ENCODE measurements around the gene TTC39C. TPM values are rescaled to one million over a fixed set of nuclear protein-coding genes. Genes with fewer than 3 reads are reported as not detected.

The TTC39C gene
- total and polyA plus RNA-seq, 2 of the 8 experiments (the other 6 are each of a cell fraction or from before 2014, with no cell fraction given): 8.1 to 79.1 TPM

DNA sequence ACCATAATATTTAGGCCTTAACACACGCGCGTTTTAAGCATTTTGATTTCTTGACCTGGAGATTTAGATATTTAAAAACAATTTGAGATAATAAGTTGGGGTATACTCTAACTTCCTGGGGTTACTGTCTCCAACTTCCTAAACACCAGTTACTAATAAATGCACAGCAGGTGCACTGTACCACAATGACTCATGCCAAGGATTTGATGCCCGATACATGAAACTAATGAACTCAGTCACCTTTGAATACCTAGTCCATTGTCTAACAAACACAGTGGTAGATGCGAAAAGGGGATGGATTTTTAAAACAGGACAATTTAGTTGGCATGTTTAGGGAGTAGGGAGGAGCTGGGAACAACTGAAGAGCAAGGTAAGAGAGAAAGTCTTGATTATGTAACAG lies 145.5 kb downstream of the TTC39C start:
- FAIRE-seq (no peak), DNase-seq (ENCODE audit: low read depth in 1 of 2, low spot score in 2 of 2) (no peak)
- Histone ChIP-seq H2AFZ (ENCODE audit: low read length) (no peak overlapping the region), H3K27me3 (replicated peaks in 1 of 4; ENCODE audit: control insufficient read depth in 3 of 4, extremely low read depth in 1 of 4, insufficient read depth in 3 of 4, low read length in 3 of 4) (no peaks in the 10 kb centered on the region), H3K9me3 (ENCODE audit: insufficient read depth in 2 of 2, low read depth in 1 of 2, low read length in 1 of 2) (no peaks in the 10 kb centered on the region), H3K23ac (ENCODE audit: insufficient read length) (no peak overlapping the region), H3K79me2 (ENCODE audit: control insufficient read depth in 1 of 2, insufficient read depth in 2 of 2, low read length in 2 of 2) (no peaks in the 10 kb centered on the region), H2BK5ac (ENCODE audit: low read depth, low read length) (no peak overlapping the region), H2AK5ac (ENCODE audit: low read depth, low read length) (no peak overlapping the region), H3K14ac (ENCODE audit: insufficient read length) (no peak overlapping the region), H3K4me2 (ENCODE audit: insufficient read depth in 1 of 2, low read depth in 2 of 2, low read length in 2 of 2) (no peak overlapping the region), H3K56ac (replicated peaks; ENCODE audit: insufficient read length, low read depth, low read length) (no peak overlapping the region), H2BK20ac (ENCODE audit: low read length) (no peak overlapping the region), H2BK15ac (ENCODE audit: low read length) (no peak overlapping the region; the same call in 1 of the 2 replicates), H2BK12ac (ENCODE audit: low read depth, low read length) (no peak overlapping the region), H3K4me3 (ENCODE audit: extremely low read depth in 1 of 4, insufficient read depth in 2 of 4, low read depth in 3 of 4, low read length in 4 of 4) (no peak overlapping the region), H4K5ac (ENCODE audit: insufficient read length, low read depth, low read length) (no peak overlapping the region), H3K36me3 (ENCODE audit: control insufficient read depth in 2 of 4, insufficient read depth in 4 of 4, low read length in 3 of 4) (peaks cover 13 to 54% (median 32%) of the 10 kb centered on the region in 4 experiments), H3K27ac (ENCODE audit: low read depth, low read length) (no peak overlapping the region), H3K4ac (replicated peaks; ENCODE audit: insufficient read length, low read depth, low read length) (no peak overlapping the region), H4K8ac (ENCODE audit: extremely low read depth, insufficient read depth, low read length) (no peak overlapping the region), H3K4me1 (replicated peaks in 1 of 4; ENCODE audit: control insufficient read depth in 3 of 4, insufficient read depth in 4 of 4, low read length in 3 of 4) (no peaks in the 10 kb centered on the region), H3K79me1 (ENCODE audit: low read depth, low read length) (no peaks in the 10 kb centered on the region), H3K23me2 (ENCODE audit: low read depth, low read length) (no peaks in the 10 kb centered on the region), H3K9ac (replicated peaks in 1 of 4; ENCODE audit: extremely low read depth in 1 of 4, low read depth in 3 of 4, low read length in 3 of 4) (no peak overlapping the region), H3K18ac (ENCODE audit: extremely low read depth, low read length) (no peak overlapping the region), H4K91ac (replicated peaks; ENCODE audit: insufficient read length, low read length) (no peak overlapping the region), H2BK120ac (replicated peaks; ENCODE audit: low read depth, low read length) (no peak overlapping the region), H4K20me1 (replicated peaks in 1 of 2; ENCODE audit: control insufficient read depth in 1 of 2, insufficient read depth in 2 of 2, low read length in 2 of 2) (peaks cover 0 to 6% of the 10 kb centered on the region in 2 experiments)
- 93% methylated on average over 5 of the region's 5 CpGs; no CpG with 5 or more reads in 1 of the 2 experiments for WGBS, 2 experiments (ENCODE audit: extremely low coverage in 1 of 2, insufficient coverage in 1 of 2, insufficient read length in 1 of 2, insufficient replicate concordance in 2 of 2, low coverage in 1 of 2, low lambda C conversion rate in 2 of 2, missing lambda C conversion rate in 1 of 2)
- CTCF ChIA-PET (ENCODE audit: partially characterized antibody): interaction anchor here (0.5 to 1.7 kb wide), 2 partner anchors 17 to 22 kb away, joined by 3 to 6 read pairs; no protein-coding TSS in a partner anchor
- POLR2A ChIA-PET (ENCODE audit: partially characterized antibody): interaction anchor here (1.0 to 1.5 kb wide), 3 partner anchors 19 to 23 kb away, joined by 3 to 6 read pairs (median 3); partner anchors contain the start of gene CABYR

All from H1 (cell line).